ENCODE measurements around the gene RASD2. TPM values are rescaled to one million over a fixed set of nuclear protein-coding genes. Genes with fewer than 3 reads are reported as not detected.

The RASD2 gene
- total and polyA plus RNA-seq, 2 experiments from 2014 or later = 1.2 to 3.6 TPM

- peaks cover 8% of the 10 kb centered on the region; the same call in 1 of the 2 replicates for H3K4me1 ChIP-seq (ENCODE audit: insufficient read depth)
- peaks cover 11% of the 10 kb centered on the region for H3K27me3 Mint-ChIP-seq (ENCODE audit: insufficient read depth, low read depth, poor library complexity)
- no peak overlapping the region for H3K4me2 ChIP-seq
- H3K27ac Mint-ChIP-seq = no peak overlapping the region
- no peak overlapping the region for H3K27ac ChIP-seq (ENCODE audit: low read depth)
- H3K4me3 Mint-ChIP-seq = no peak overlapping the region
- TF ChIP-seq EZH2 (IDR thresholded peaks at IDR 0.05; ENCODE audit: low read depth, unreplicated experiment) = no peak
- TF ChIP-seq JUNB (IDR thresholded peaks at IDR 0.05; ENCODE audit: unreplicated experiment) = no peak
- no peak for TF ChIP-seq REST (IDR thresholded peaks at IDR 0.05; ENCODE audit: unreplicated experiment)
- no peak for TF ChIP-seq NANOG (IDR thresholded peaks at IDR 0.05; ENCODE audit: borderline replicate concordance)
- no peak for TF ChIP-seq ZNF114 (CRISPR knock-in tag; IDR thresholded peaks at IDR 0.05)
- no peak for TF ChIP-seq ZNF331 (CRISPR knock-in tag; IDR thresholded peaks at IDR 0.05; ENCODE audit: low read depth)
- no peak for TF ChIP-seq EZH2phosphoT487 (IDR thresholded peaks at IDR 0.05; ENCODE audit: unreplicated experiment)
- no peak for TF ChIP-seq POLR2AphosphoS5 (IDR thresholded peaks at IDR 0.05; ENCODE audit: low read depth)
- TF ChIP-seq STAT1 (IDR thresholded peaks at IDR 0.05; ENCODE audit: unreplicated experiment) = no peak
- TF ChIP-seq ZNF462 (CRISPR knock-in tag; IDR thresholded peaks at IDR 0.05) = no peak
- no peak for TF ChIP-seq ETS1 (IDR thresholded peaks at IDR 0.05)
- TF ChIP-seq CREB1 (CRISPR knock-in tag; IDR thresholded peaks at IDR 0.05; ENCODE audit: low read depth) = no peak
- TF ChIP-seq CTCF (conservative IDR thresholded peaks at IDR 0.05; ENCODE audit: low read depth in 2 of 2) = no peak
- H3K9me2 ChIP-seq (ENCODE audit: insufficient read depth) = no peaks in the 10 kb centered on the region
- ATAC-seq (no peak), DNase-seq (ENCODE audit: low spot score) (no peak)
- peaks cover 9% of the 10 kb centered on the region for H3K4me1 Mint-ChIP-seq
- H3K79me2 ChIP-seq (replicated peaks; ENCODE audit: insufficient read depth) = no peaks in the 10 kb centered on the region
- H3K36me3 Mint-ChIP-seq (ENCODE audit: low read depth) = no peaks in the 10 kb centered on the region
- H2AFZ ChIP-seq = no peak overlapping the region
- H3K9me3 Mint-ChIP-seq = no peaks in the 10 kb centered on the region
- H3K27me3 ChIP-seq (ENCODE audit: insufficient read depth) = no peaks in the 10 kb centered on the region
- no peaks in the 10 kb centered on the region for H4K20me1 ChIP-seq (replicated peaks; ENCODE audit: insufficient read depth)
- no peaks in the 10 kb centered on the region for H3F3A ChIP-seq (replicated peaks; ENCODE audit: low read depth)
- no peaks in the 10 kb centered on the region for H3K36me3 ChIP-seq (ENCODE audit: insufficient read depth)
- H3K4me3 ChIP-seq = no peak overlapping the region
Observed at GRCh38 chr22:35555483-35555890, 14.9 kb downstream of the RASD2 start.

Measured in GM23338 (cell line).